WERI-Rb-1 (cell line): Measurements from ENCODE around the gene NKX2-2.

Source experiments
- DNase-seq: peaks from one replicate; pipeline ENCODE4 v3.0.0-alpha.2; 2020
- H3K27ac ChIP-seq: fragments of 250-450 bp; sonication (Bioruptor Pico); 2 replicates; pipeline ENCODE4 v1.5.1; 2020; ENCODE audit warnings: mild to moderate bottlenecking, moderate library complexity
- H3K27me3 ChIP-seq: fragments of 250-450 bp; sonication (Bioruptor Pico); 2 replicates; pipeline ENCODE4 v1.5.1; 2021; ENCODE audit warnings: mild to moderate bottlenecking, low read depth, moderate library complexity; ENCODE audit not compliant: insufficient read depth, severe bottlenecking
- H3K36me3 ChIP-seq: fragments of 250-450 bp; sonication (Bioruptor Pico); 2 replicates; pipeline ENCODE4 v1.5.1; 2020; ENCODE audit warnings: mild to moderate bottlenecking, moderate library complexity
- H3K4me3 ChIP-seq: 2 replicates; pipeline ENCODE4 v1.5.1; 2011; ENCODE audit warnings: low read depth, mild to moderate bottlenecking, control low read depth, low read length
- H3K9me3 ChIP-seq: fragments of 250-450 bp; sonication (Bioruptor Pico); 2 replicates; pipeline ENCODE4 v1.5.1; 2021; ENCODE audit warnings: mild to moderate bottlenecking, moderate library complexity; ENCODE audit not compliant: severe bottlenecking
- CTCF ChIP-seq: IDR thresholded peaks from 2 replicates; pipeline ENCODE4 v1.5.1; 2011; ENCODE audit warnings: low read depth, mild to moderate bottlenecking, control low read depth, inconsistent platforms, low read length

Gene NKX2-2

GRCh38 chr20:21516861-21517565, 3.1 kb upstream of the NKX2-2 start:
- TF ChIP-seq CTCF: no peak
- peaks cover 87% of the 10 kb centered on the region for H3K27me3 ChIP-seq
- H3K27ac ChIP-seq: no peak overlapping the region
- H3K9me3 ChIP-seq: peaks cover 34% of the 10 kb centered on the region
- DNase-seq: no peak
- no peaks in the 10 kb centered on the region for H3K36me3 ChIP-seq
- no peak overlapping the region for H3K4me3 ChIP-seq

GRCh38 chr20:21516180-21516567, 2.3 kb upstream of the NKX2-2 start:
- no peak for TF ChIP-seq CTCF
- H3K27ac ChIP-seq: no peak overlapping the region
- H3K36me3 ChIP-seq: no peaks in the 10 kb centered on the region
- H3K4me3 ChIP-seq: no peak overlapping the region
- no peak for DNase-seq
- H3K27me3 ChIP-seq: peaks cover 87% of the 10 kb centered on the region
- H3K9me3 ChIP-seq: peaks cover 32% of the 10 kb centered on the region

- H3K27ac ChIP-seq: no peak overlapping the region
Measured at GRCh38 chr20:21515300-21516179, 1.7 kb upstream of the NKX2-2 start.

GRCh38 chr20:21514553-21515251, 838 bp upstream of the NKX2-2 start:
- DNase-seq: no peak
- H3K27ac ChIP-seq: no peak overlapping the region
- H3K27me3 ChIP-seq: peaks cover 85% of the 10 kb centered on the region
- no peak overlapping the region for H3K4me3 ChIP-seq
- peaks cover 25% of the 10 kb centered on the region for H3K9me3 ChIP-seq
- H3K36me3 ChIP-seq: no peaks in the 10 kb centered on the region
- TF ChIP-seq CTCF: no peak

More at GRCh38 chr20:21515300-21516179, 1.7 kb upstream of the NKX2-2 start:
- TF ChIP-seq CTCF: no peak
- Histone ChIP-seq H3K27me3 (peaks cover 85% of the 10 kb centered on the region), H3K36me3 (no peaks in the 10 kb centered on the region), H3K4me3 (no peak overlapping the region), H3K9me3 (peaks cover 25% of the 10 kb centered on the region)
- DNase-seq: no peak

- peaks cover 30% of the 10 kb centered on the region for H3K9me3 ChIP-seq
- TF ChIP-seq CTCF: no peak
- no peaks in the 10 kb centered on the region for H3K36me3 ChIP-seq
- H3K4me3 ChIP-seq: no peak overlapping the region
- no peak for DNase-seq
- peaks cover 83% of the 10 kb centered on the region for H3K27me3 ChIP-seq
- H3K27ac ChIP-seq: no peak overlapping the region
Measured at GRCh38 chr20:21513181-21513663, 642 bp downstream of the NKX2-2 start.
